ENCODE results near the gene PPARG. TPM values are rescaled to one million over a fixed set of nuclear protein-coding genes. Genes with fewer than 3 reads are reported as not detected.

Gene PPARG
- total RNA-seq, 2 experiments from 2014 or later: 0.52 to 0.55 TPM

DNA sequence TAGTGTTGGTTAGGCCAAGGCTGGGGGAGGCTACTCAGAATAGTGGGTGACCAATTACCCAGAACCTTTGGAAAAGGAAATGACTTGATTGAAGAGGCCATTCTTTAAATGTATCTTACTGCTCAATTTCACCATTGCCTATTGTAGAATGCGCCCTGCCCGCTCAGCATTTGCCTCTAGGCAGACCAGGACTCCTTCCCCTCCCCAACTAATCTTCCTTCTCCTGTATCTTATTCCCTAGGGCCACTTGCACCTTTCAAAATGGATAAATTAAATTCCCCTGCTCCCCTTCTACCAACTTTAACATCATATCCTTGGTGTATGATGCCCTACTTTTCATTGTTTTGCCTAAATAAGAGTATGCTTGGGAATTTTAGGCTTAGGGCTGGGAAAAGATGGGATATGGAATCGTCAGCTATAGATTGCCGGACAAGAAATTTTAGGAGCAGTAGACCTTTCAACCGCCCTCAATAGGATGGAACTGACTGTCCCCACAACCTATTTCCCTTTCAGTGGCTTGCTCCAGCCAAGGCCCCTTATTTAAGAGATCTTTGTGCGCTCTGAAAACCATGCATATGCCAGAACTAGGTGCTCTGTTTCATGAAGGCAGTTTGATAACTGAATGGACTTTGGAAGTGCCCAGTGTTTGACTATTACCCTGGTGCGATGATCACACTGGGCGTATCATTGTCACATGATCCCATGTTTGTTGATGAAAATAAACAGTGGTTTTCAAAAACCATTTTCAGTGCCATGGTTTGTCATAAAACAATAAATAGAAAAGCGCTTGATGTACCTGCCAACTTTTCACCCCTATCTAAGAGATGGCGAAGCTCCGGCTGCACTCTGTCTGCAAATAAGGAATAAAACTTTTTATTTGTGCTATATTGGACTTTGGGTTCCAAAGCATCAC is 121.1 kb downstream of the PPARG start:
- Mint-ChIP-seq H3K4me1 (peaks cover 1% of the 10 kb centered on the region), H3K9me3 (no peaks in the 10 kb centered on the region), H3K4me3 (no peak overlapping the region), H3K27ac (no peak overlapping the region), H3K36me3 (ENCODE audit: low read depth) (no peaks in the 10 kb centered on the region), H3K27me3 (no peaks in the 10 kb centered on the region)
- ChIA-PET POLR2A (no interaction called here), CTCF (no interaction called here)
- DNase-seq: no peak

DNA sequence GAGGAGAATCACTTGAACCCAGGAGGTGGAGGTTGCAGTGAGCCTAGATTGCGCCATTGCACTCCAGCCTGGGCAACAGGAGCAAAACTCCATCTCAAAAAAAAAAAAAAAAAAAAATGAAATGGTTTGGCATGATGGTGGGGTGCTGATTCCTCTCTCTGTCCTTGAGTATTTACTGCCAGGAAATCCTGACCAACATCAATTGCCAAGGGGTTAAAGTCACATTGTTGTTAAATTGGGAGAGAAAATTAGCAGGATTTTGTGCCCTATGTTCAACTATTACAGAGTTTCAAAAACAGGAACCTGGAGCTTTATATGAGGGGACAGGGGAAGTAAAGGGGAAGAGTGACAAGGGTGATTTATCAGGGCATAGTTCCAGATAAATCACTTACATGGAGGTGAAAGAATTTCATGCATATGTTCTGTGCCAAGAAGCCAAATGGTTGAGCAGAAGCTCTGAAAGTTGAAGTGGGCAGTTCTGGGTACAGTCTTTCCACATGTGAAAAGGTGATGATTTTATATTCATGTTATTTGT is 124.9 kb downstream of the PPARG start:
- no peaks in the 10 kb centered on the region for H3K27me3 Mint-ChIP-seq
- H3K4me3 Mint-ChIP-seq: no peak overlapping the region
- H3K9me3 Mint-ChIP-seq: no peaks in the 10 kb centered on the region
- POLR2A ChIA-PET: no interaction called here
- H3K4me1 Mint-ChIP-seq: peaks cover 6% of the 10 kb centered on the region
- H3K36me3 Mint-ChIP-seq (ENCODE audit: low read depth): no peaks in the 10 kb centered on the region
- H3K27ac Mint-ChIP-seq: no peak overlapping the region
- DNase-seq: no peak
- CTCF ChIA-PET: no interaction called here

DNA sequence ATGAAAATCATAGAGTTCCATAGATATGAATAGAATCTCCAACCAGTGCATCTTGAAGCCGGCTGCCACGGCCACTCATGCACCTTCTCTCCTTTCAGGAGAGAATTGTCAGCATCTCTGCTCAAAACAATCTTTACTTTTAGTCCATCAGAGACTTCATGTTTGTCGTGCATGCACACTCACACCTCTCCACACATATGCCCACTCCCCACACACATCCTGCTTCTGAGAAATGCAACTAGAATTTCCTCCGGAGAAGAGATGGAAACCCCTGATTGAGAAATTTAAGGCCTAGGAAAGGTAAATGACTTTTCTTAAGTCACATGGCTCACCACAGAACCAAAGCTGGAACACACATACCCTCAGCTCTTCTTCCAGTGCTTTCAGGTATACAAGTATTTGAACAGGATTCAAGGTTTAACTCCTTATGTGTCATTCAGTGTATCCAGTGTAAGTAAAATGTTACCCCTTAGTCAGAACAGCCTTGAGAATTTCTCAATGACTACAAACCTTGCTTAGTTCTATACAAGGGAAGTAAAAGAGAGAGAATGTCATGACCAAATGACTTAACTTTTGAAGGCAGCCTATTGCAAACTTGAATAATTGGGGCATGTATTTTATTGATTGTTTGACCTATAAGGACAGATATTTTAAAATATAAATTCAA is 126.3 kb downstream of the PPARG start:
- no peak for DNase-seq
- Mint-ChIP-seq H3K4me1 (peaks cover 6% of the 10 kb centered on the region), H3K4me3 (no peak overlapping the region), H3K9me3 (no peaks in the 10 kb centered on the region), H3K36me3 (ENCODE audit: low read depth) (no peaks in the 10 kb centered on the region), H3K27ac (no peak overlapping the region), H3K27me3 (no peaks in the 10 kb centered on the region)
- POLR2A ChIA-PET: no interaction called here
- CTCF ChIA-PET: interaction anchor here (0.6 kb wide), 1 partner anchor 14 kb away, joined by 3 read pairs; no protein-coding TSS in a partner anchor

DNA sequence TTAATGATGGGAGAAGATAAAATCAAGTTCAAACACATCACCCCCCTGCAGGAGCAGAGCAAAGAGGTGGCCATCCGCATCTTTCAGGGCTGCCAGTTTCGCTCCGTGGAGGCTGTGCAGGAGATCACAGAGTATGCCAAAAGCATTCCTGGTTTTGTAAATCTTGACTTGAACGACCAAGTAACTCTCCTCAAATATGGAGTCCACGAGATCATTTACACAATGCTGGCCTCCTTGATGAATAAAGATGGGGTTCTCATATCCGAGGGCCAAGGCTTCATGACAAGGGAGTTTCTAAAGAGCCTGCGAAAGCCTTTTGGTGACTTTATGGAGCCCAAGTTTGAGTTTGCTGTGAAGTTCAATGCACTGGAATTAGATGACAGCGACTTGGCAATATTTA is 127.9 kb downstream of the PPARG start:
- POLR2A ChIA-PET: no interaction called here
- CTCF ChIA-PET: no interaction called here

DNA sequence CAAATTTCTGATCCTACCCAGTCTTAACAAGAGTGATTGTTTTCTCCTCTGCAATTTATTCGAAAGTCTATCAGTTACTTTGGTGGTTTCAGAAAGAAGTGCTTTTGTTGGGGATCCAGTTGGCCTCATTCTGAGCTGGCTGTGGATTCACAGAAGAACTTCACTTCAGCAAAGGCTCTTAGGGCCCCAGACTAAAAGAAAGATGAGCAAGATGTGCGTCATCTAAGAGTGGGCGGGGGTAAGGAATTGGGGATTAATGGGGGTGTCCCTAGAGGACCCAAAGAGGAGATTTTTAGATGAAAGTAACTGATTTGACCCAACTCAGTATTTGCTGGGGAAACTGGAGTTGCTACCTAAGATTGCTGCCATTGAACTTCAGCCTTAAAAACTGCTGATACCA is 131.5 kb downstream of the PPARG start:
- Mint-ChIP-seq H3K27ac (no peak overlapping the region), H3K27me3 (no peaks in the 10 kb centered on the region), H3K4me1 (peaks cover 3% of the 10 kb centered on the region), H3K4me3 (no peak overlapping the region), H3K9me3 (no peaks in the 10 kb centered on the region), H3K36me3 (ENCODE audit: low read depth) (no peaks in the 10 kb centered on the region)
- CTCF ChIA-PET: no interaction called here
- POLR2A ChIA-PET: no interaction called here
- no peak for DNase-seq

More for the DNA sequence above, 127.9 kb downstream of the PPARG start:
- H3K36me3 Mint-ChIP-seq (ENCODE audit: low read depth): no peaks in the 10 kb centered on the region
- no peak overlapping the region for H3K4me3 Mint-ChIP-seq
- peaks cover 6% of the 10 kb centered on the region for H3K4me1 Mint-ChIP-seq
- H3K27me3 Mint-ChIP-seq: no peaks in the 10 kb centered on the region
- DNase-seq: no peak
- no peaks in the 10 kb centered on the region for H3K9me3 Mint-ChIP-seq
- no peak overlapping the region for H3K27ac Mint-ChIP-seq

DNA sequence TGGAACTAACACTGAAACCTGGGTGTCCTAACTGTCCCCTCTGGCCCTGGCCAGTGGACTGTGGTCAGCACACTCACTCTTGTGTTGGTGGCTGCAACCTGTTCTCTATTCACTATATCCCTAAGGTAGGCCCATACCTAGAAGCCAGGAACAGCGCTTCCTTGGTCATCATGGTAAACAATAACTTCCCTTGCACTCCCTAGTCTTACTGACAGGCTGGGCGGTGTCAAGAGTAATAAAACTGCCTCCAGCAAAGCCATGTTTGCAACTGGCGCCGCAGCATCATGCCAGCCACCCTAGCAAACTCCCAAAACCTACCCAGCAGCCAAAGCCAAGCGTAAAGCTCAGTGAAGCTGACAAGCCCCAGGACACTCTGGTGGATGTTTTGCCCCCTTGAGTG is 132.3 kb downstream of the PPARG start:
- no peak for DNase-seq
- Mint-ChIP-seq H3K27ac (no peak overlapping the region), H3K9me3 (no peaks in the 10 kb centered on the region), H3K36me3 (ENCODE audit: low read depth) (no peaks in the 10 kb centered on the region), H3K27me3 (no peaks in the 10 kb centered on the region), H3K4me1 (peaks cover 4% of the 10 kb centered on the region), H3K4me3 (no peak overlapping the region)
- CTCF ChIA-PET: no interaction called here
- POLR2A ChIA-PET: no interaction called here

DNA sequence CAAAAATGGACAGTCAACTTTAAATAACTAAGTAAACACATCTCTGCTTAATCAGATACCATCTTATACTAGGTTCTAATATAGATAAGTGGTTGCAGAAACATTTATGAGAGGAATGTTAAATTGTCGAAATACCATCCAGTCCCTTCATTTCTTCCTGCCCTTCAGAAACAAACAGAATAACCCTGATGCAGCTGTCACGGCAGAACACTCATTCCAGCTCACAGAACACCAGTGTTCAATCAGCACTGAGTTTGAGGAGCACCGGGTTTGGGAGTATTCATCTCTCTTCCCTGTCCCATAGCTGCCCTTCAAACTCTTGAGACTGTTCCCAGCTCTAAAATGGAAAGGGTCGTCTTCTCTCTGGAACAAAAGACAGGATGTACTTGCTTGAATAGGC is 134.3 kb downstream of the PPARG start:
- no peaks in the 10 kb centered on the region for H3K27me3 Mint-ChIP-seq
- H3K9me3 Mint-ChIP-seq: no peaks in the 10 kb centered on the region
- POLR2A ChIA-PET: interaction anchor here (0.7 kb wide), 1 partner anchor 239 kb away, joined by 3 read pairs; no protein-coding TSS in a partner anchor
- no peak overlapping the region for H3K27ac Mint-ChIP-seq
- H3K4me1 Mint-ChIP-seq: peaks cover 4% of the 10 kb centered on the region
- CTCF ChIA-PET: interaction anchor here (0.6 kb wide), 1 partner anchor 14 kb away, joined by 4 read pairs; no protein-coding TSS in a partner anchor
- DNase-seq: no peak
- no peak overlapping the region for H3K4me3 Mint-ChIP-seq
- no peaks in the 10 kb centered on the region for H3K36me3 Mint-ChIP-seq (ENCODE audit: low read depth)

DNA sequence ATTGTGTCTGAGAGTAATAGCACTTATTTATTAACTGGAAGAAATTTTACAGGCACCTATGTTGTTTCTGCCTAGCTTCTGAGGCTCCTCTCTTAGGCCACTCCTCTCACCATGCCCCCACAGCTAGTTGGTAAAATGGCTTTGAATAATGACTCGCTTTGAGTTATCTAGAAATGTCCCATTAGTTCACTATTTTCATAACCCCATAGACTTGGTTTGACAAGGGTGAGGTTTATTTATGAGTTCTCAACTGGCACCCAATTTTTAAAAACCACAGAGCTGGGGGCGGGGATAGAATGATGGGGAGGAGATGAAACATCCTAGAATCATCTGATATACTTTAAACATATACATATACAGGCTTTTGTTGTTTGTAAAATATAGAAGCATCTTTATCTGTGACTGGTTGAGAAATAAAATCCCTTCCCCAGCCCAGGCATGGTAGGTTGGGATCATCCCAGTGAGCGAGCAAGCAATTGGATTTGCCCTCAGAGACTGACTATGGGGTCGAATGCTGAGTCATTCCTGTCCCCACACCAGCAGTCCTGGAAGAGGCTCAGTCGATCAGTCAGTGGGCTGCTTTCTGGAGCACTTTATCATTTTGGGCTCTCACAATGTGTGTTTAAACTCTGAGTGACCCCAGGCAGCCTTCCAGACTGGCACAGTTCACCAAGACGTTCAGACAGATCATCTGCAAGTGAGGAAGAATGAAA is 135.2 kb downstream of the PPARG start:
- POLR2A ChIA-PET: interaction anchor here (0.7 kb wide), 1 partner anchor 238 kb away, joined by 3 read pairs; no protein-coding TSS in a partner anchor
- Mint-ChIP-seq H3K27ac (no peak overlapping the region), H3K4me1 (peaks cover 4% of the 10 kb centered on the region), H3K36me3 (ENCODE audit: low read depth) (no peaks in the 10 kb centered on the region), H3K9me3 (no peaks in the 10 kb centered on the region), H3K27me3 (no peaks in the 10 kb centered on the region), H3K4me3 (no peak overlapping the region)
- CTCF ChIA-PET: interaction anchor here (0.6 kb wide), 1 partner anchor 15 kb away, joined by 4 read pairs; no protein-coding TSS in a partner anchor
- no peak for DNase-seq

DNA sequence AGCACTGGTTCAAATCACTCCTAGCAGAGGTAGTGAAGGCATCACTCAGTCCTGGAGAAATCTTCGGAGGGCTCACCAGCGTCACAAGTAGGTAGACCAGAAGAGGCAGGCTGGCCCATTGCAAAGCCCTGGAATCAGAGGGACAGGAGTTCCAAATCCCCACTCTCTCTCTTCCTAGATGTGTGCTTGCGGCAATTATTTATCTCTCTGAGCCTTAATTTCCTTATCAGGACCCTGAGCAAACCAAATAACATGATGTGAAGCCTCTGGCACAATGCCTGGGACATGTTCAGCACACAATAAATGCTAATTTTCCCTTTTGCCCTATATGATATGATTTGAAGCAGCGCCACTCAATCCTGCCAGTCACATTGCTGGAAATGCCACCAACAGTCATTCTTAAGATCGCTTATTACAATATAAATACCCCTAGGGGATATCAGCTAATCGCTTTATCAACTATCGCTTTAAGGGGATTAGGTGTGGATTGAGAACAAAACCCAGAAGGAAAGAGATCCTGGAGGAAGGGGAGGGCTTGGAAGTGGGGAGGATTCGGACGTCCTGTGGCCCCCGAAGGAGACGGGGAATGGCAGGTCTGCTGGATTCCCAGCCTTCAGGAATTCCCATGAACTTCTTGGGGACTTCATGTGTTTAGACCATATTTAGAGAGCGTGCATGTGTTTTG is 135.9 kb downstream of the PPARG start:
- no peak overlapping the region for H3K4me3 Mint-ChIP-seq
- no peaks in the 10 kb centered on the region for H3K9me3 Mint-ChIP-seq
- H3K36me3 Mint-ChIP-seq (ENCODE audit: low read depth): no peaks in the 10 kb centered on the region
- peaks cover 4% of the 10 kb centered on the region for H3K4me1 Mint-ChIP-seq
- H3K27ac Mint-ChIP-seq: no peak overlapping the region
- DNase-seq: no peak
- H3K27me3 Mint-ChIP-seq: no peaks in the 10 kb centered on the region
- POLR2A ChIA-PET: no interaction called here
- CTCF ChIA-PET: no interaction called here

DNA sequence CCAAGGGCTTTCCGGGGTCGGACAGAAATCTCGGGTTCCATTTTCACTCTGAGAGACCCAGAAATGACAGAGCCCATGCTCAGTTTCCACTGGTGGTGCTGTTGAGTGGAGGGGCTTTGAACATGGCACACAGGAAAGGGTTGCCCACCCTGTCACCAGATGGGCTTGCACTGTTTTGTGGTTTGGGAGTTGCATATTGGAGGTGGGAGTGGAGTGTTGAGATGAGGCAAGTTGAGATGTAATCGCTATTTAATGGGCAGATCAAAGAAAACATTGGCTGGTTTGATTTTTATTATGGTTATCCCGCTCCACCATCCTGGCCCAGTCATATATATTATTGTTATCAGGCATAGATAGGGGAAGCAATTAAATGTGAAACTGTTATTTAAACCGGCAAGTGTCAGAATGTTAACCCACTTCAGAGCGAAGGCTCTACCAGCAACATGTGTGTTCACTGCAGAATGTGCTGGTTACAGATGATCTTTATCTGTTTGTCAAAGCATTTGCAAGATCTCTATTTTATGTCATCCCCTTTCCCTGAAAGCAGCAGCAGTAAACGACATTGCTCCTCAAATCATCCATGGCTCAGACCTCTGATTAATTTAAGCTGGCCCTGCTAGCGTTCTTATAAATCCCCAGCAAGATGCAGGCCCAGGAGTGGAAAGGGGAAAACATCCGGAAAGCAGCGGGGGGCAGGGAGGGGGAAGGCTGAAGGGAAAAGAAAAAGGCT is 137.1 kb downstream of the PPARG start:
- Mint-ChIP-seq H3K27ac (no peak overlapping the region), H3K27me3 (peaks cover 5% of the 10 kb centered on the region), H3K4me1 (peaks cover 5% of the 10 kb centered on the region), H3K9me3 (no peaks in the 10 kb centered on the region), H3K4me3 (no peak overlapping the region), H3K36me3 (ENCODE audit: low read depth) (no peaks in the 10 kb centered on the region)
- POLR2A ChIA-PET: no interaction called here
- DNase-seq: no peak
- CTCF ChIA-PET: no interaction called here

DNA sequence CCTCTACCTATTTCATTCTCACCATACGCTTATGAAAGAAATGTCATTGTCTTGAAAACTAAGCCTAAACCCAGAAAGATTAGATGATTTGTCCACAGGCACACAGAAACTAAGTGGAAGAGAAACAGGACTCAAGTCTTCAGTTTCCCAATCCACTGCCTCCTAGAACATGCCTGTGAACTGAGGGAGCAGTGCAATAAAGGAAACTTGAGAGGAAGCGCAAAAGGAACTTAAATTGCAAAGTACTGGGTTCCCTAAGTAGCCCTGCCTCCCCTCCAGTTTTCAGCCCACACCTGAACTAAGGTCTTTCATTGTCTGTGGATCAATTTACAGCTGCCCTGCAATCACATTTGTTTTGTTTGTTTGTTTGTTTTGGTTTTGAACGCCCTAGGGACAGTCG is 138.7 kb downstream of the PPARG start:
- Mint-ChIP-seq H3K4me3 (no peak overlapping the region), H3K9me3 (no peaks in the 10 kb centered on the region), H3K27me3 (peaks cover 6% of the 10 kb centered on the region), H3K4me1 (peaks cover 5% of the 10 kb centered on the region), H3K36me3 (ENCODE audit: low read depth) (no peaks in the 10 kb centered on the region), H3K27ac (no peak overlapping the region)
- CTCF ChIA-PET: no interaction called here
- no peak for DNase-seq
- POLR2A ChIA-PET: no interaction called here

DNA sequence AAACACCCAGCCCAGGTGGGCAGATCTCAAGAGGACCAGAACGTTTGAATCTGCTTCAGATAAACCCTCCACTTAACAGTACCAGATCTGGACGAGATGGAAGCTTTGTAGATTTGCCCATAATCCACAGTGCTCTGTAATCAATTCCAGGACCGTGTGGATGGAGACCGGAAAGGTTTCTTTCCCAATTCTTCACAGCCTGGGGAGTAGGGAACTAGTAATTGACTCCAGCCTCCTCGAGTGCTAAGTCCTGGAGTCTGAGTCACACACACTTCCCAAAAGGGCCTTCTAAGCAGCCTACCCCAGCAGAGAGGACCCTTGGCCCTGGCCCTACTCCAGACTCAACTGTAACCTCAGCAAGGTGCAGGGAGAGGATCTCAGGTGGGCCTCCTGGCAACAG is 139.3 kb downstream of the PPARG start:
- POLR2A ChIA-PET: no interaction called here
- peaks cover 6% of the 10 kb centered on the region for H3K27me3 Mint-ChIP-seq
- H3K27ac Mint-ChIP-seq: no peak overlapping the region
- no peaks in the 10 kb centered on the region for H3K36me3 Mint-ChIP-seq (ENCODE audit: low read depth)
- CTCF ChIA-PET: interaction anchor here (1.1 kb wide), 1 partner anchor 29 kb away, joined by 3 read pairs; no protein-coding TSS in a partner anchor
- DNase-seq: no peak
- no peak overlapping the region for H3K4me3 Mint-ChIP-seq
- H3K4me1 Mint-ChIP-seq: peaks cover 5% of the 10 kb centered on the region
- no peaks in the 10 kb centered on the region for H3K9me3 Mint-ChIP-seq

All from activated CD4-positive, alpha-beta T cell treated with anti-CD3 and anti-CD28 coated beads, Interleukin-2, amount 10 ng/mL, durations not matched to agents 7 days and 5 days (primary cell).